Lower leg skin (tissue), 4 donors: ENCODE results near the gene ZIC1. TPM values are rescaled to one million over a fixed set of nuclear protein-coding genes. Genes with fewer than 3 reads are reported as not detected.

Experiments
- DNase-seq, 2 donors: peaks; one replicate each; pipeline ENCODE4 v3.0.0-alpha.2; 2019; ENCODE audit warnings: low spot score in 2 of 2
- H3K4me3 ChIP-seq: fragments of 200-600 bp; sonication (generic); 2 replicates; pipeline ENCODE4 v1.5.1; 2017; ENCODE audit warnings: mild to moderate bottlenecking, low read depth; ENCODE audit not compliant: poor library complexity, severe bottlenecking
- CTCF ChIP-seq, 3 donors: fragments of 450-650 bp; IDR thresholded peaks; one replicate each; pipeline ENCODE4 v1.5.1; 2016; ENCODE audit warnings: antibody characterized with exemption in 3 of 3, mild to moderate bottlenecking in 3 of 3, moderate library complexity in 2 of 3
- POLR2A ChIP-seq, 2 donors: fragments of 450-650 bp; IDR thresholded peaks; one replicate each; pipeline ENCODE4 v1.6.1; 2016 to 2017; ENCODE audit warnings: antibody characterized with exemption in 2 of 2, mild to moderate bottlenecking in 1 of 2, moderate library complexity in 1 of 2
- WGBS, 2 donors: methylation state at CpG; one replicate each; pipeline ENCODE4 v1.1.5; 2018; 5-methylcytosine and 5-hydroxymethylcytosine counted together
- intact Hi-C: fragments of 100-400 bp; cut with DNase I; formaldehyde crosslinking; loops from one replicate; pipeline ENCODE4 v1.15.0; 2023; ENCODE audit warnings: low total_unique reads
- total RNA-seq, 4 donors: library from RNA; depleted of rRNA; stranded (reverse); fragments of >200 nt; gene quantifications; one replicate each; pipeline ENCODE4 v1.1.0, GENCODE V29; 2016

The ZIC1 gene
- total RNA-seq, 4 donors from 2014 or later: 0.30 to 2.9 (median 1.1) TPM

GRCh38 chr3:147377412-147378367, 31.5 kb upstream of the ZIC1 start:
- TF ChIP-seq POLR2A (IDR thresholded peaks at IDR 0.05) (no peak), CTCF (IDR thresholded peaks at IDR 0.05) (no peak)
- WGBS, 2 donors: 18 to 24% methylated on average over 29 to 30 of the region's 30 CpGs
- intact Hi-C loops: no loop called here
- H3K4me3 ChIP-seq: no peak overlapping the region
- no peak for DNase-seq

- TF ChIP-seq CTCF (IDR thresholded peaks at IDR 0.05): no peak
- TF ChIP-seq POLR2A (IDR thresholded peaks at IDR 0.05): no peak
- no peak for DNase-seq
- intact Hi-C loops: no loop called here
- no peak overlapping the region for H3K4me3 ChIP-seq
- WGBS, 2 donors: 21 to 25% methylated on average over 10 of the region's 10 CpGs
Observed at GRCh38 chr3:147379651-147380050, 29.5 kb upstream of the ZIC1 start.

GRCh38 chr3:147380387-147380951, 28.7 kb upstream of the ZIC1 start:
- DNase-seq: no peak
- no peak overlapping the region for H3K4me3 ChIP-seq
- TF ChIP-seq CTCF (IDR thresholded peaks at IDR 0.05) (no peak), POLR2A (IDR thresholded peaks at IDR 0.05) (no peak)
- WGBS, 2 donors: 31 to 44% methylated on average over 26 of the region's 26 CpGs
- intact Hi-C loops: no loop called here

- DNase-seq: no peak
- no peak for TF ChIP-seq POLR2A (IDR thresholded peaks at IDR 0.05)
- no peak for TF ChIP-seq CTCF (IDR thresholded peaks at IDR 0.05)
- intact Hi-C loops: no loop called here
- H3K4me3 ChIP-seq: no peak overlapping the region
- 46 to 50% methylated on average over 3 of the region's 3 CpGs for WGBS, 2 donors
Observed at GRCh38 chr3:147380977-147381376, 28.2 kb upstream of the ZIC1 start.

- intact Hi-C loops: no loop called here
Observed at GRCh38 chr3:147381596-147381995, 27.6 kb upstream of the ZIC1 start.

More at GRCh38 chr3:147381596-147381995, 27.6 kb upstream of the ZIC1 start:
- WGBS, 2 donors: 28 to 42% methylated on average over 6 of the region's 6 CpGs
- no peak for DNase-seq
- TF ChIP-seq POLR2A (IDR thresholded peaks at IDR 0.05) (no peak), CTCF (IDR thresholded peaks at IDR 0.05) (no peak)
- no peak overlapping the region for H3K4me3 ChIP-seq
